GM12892 (cell line): ENCODE data around the gene ZNF532.

ENCODE experiments used
- POLR2A ChIP-seq: IDR thresholded peaks from 2 replicates; pipeline ENCODE4 v1.6.1; 2011; ENCODE audit warnings: low read depth, low read length, control low read depth
- POLR2AphosphoS5 ChIP-seq: IDR thresholded peaks from 2 replicates; pipeline ENCODE4 v1.6.1; 2011; ENCODE audit warnings: low read depth, low read length, control low read depth
- TAF1 ChIP-seq: IDR thresholded peaks from 2 replicates; pipeline ENCODE4 v1.6.1; 2011; ENCODE audit warnings: low read depth, mild to moderate bottlenecking, control low read depth, low read length, borderline replicate concordance

- TF ChIP-seq POLR2A (no peak), TAF1 (no peak), POLR2AphosphoS5 (no peak)
These were observed 19.8 kb upstream of the ZNF532 start for GRCh38 chr18:58844871-58845270.
